CD4-positive, alpha-beta T cell treated with Interleukin-15 for 4 hours (primary cell): Measurements from ENCODE around the gene ANGEL1.

Experiments used
- DNase-seq: peaks from one replicate; pipeline ENCODE4 v3.0.0-alpha.2; 2020; ENCODE audit warnings: low spot score

ANGEL1 gene, protein sequence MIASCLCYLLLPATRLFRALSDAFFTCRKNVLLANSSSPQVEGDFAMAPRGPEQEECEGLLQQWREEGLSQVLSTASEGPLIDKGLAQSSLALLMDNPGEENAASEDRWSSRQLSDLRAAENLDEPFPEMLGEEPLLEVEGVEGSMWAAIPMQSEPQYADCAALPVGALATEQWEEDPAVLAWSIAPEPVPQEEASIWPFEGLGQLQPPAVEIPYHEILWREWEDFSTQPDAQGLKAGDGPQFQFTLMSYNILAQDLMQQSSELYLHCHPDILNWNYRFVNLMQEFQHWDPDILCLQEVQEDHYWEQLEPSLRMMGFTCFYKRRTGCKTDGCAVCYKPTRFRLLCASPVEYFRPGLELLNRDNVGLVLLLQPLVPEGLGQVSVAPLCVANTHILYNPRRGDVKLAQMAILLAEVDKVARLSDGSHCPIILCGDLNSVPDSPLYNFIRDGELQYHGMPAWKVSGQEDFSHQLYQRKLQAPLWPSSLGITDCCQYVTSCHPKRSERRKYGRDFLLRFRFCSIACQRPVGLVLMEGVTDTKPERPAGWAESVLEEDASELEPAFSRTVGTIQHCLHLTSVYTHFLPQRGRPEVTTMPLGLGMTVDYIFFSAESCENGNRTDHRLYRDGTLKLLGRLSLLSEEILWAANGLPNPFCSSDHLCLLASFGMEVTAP

GRCh38 chr14:76812422-76813383, at the start of gene ANGEL1:
ANGEL1 (minus strand) TSS chr14:76812882; CDS start chr14:76812827, 55 bp downstream.
- DNase-seq, result peak; percentile 97

- DNase-seq, result no peak
Observed at GRCh38 chr14:76861574-76862255, 49.0 kb upstream of the ANGEL1 start.

DNA sequence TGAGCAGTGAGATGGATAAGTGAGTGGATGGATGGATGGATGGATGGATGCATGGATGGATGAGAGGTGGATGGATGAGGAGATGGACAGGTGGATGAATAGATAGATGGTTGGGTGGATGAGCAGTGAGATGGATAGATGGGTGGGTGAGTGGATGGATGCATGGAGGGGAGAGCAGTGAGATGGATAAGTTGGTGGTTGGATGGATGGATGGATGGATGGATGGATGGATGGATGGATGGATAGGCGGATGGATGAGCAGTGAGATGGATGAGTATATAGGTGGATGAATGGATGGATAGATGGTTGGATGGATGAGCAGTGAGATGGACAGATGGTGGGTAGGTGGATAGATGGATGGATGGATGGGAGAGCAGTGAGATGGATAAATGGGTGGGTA, 44.1 kb upstream of the ANGEL1 start:
- DNase-seq, result no peak

DNA sequence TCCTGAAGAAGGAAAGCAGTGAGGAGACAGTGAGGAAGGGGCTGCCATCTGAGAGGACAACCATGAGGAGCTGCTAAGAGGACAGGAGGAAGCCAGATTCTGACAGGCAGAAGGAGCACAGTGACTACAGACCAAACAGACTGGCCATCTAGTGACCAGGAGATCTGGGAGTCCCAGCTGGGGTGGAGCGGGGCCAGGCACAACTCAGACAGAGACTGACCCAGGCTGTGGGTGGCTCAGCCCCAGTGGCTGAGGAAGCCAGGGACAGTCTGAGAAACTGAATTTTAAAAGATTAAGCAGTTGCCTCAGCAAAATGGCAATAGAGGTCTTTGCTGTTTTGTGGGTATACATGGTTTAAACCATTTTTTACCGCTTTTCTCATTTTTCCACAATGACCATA, 42.4 kb upstream of the ANGEL1 start:
- DNase-seq, result no peak

- no peak for DNase-seq
Observed at GRCh38 chr14:76848879-76849278, 36.2 kb upstream of the ANGEL1 start.

- DNase-seq, result no peak
Observed at GRCh38 chr14:76846331-76847047, 33.8 kb upstream of the ANGEL1 start.

DNA sequence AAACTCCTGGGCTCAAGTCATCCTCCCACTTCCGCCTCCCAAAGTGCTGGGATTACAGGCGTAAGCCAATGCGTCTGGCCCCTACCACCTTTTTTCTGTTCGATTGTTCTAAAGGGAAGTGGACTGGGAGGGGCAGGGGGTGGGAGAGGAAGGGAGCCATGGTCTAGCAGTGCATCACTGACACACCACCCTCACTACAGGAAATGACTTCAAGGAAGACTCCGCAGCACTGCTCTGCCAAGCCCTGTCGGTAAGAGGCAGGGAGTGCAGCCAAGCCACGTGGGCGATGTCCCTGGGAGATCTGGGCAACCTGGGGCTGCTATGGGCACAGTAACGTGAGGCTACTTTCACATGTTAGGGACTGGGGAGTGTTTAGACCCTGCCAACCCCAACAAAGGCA, 31.5 kb upstream of the ANGEL1 start:
- DNase-seq, result peak; percentile 50

DNA sequence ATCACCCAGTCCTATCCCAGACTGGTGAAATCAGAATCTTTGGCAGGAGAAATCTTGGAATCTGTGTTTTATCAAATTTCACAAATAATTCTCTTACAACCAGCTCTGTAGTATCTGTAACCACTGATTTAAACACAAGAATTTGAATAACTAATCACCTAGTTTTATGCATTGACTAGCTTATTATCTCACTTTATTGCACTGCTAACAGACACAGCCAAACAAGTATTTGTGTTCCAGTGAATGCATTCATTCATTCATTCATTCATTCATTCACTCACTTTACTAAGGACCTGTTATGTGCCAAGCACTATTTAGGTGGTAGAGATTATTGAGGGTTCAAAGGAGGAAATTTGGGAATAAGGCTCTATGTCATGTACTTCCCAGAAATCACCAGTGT, 29.7 kb upstream of the ANGEL1 start:
- no peak for DNase-seq

- DNase-seq, result no peak
Observed at GRCh38 chr14:76837524-76837923, 24.8 kb upstream of the ANGEL1 start.

GRCh38 chr14:76836029-76836630, 23.4 kb upstream of the ANGEL1 start:
- no peak for DNase-seq

- no peak for DNase-seq
Observed at GRCh38 chr14:76834241-76834661, 21.6 kb upstream of the ANGEL1 start.

DNA sequence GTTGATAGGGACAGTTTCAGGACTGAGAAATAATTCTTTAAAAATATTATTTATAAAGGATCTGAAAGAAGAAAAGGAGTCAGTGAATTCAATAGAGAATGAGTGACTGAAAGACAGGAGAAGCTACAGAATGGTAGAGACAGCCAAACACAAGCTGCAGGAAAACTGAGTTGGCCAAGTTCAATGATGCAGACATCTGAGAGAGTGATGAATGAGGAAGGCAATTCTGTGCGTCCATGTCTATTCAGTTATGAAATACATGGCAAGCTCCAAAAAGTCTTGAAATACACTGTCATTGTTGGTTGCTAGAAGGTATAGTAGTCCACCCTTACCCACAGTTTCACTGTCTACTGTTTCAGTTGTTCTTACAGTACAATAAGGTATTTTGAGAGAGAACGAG, 20.3 kb upstream of the ANGEL1 start:
- no peak for DNase-seq

DNA sequence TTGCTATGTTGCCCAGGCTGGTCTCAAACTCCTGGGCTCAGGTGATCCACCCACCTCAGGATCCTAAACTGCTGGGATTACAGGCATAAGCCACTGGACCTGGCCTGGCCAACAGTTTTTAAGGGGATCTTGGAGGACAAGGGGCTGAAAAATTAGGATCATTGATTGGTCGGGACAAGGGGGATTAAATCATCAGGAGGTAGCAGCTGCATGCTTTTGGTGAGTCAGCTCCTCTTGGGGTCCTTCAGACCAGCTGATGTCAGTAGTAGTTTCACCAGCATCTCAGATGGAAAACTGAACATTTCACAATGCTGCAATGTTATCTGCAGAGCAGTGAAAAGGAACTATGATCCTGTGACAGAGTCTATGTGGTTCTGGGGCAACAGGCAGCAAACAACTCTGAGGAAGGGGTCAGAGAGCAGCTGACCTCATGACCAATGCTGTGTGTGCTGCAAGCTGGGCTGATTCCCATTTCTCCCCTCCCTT, 19.9 kb upstream of the ANGEL1 start:
- no peak for DNase-seq

DNA sequence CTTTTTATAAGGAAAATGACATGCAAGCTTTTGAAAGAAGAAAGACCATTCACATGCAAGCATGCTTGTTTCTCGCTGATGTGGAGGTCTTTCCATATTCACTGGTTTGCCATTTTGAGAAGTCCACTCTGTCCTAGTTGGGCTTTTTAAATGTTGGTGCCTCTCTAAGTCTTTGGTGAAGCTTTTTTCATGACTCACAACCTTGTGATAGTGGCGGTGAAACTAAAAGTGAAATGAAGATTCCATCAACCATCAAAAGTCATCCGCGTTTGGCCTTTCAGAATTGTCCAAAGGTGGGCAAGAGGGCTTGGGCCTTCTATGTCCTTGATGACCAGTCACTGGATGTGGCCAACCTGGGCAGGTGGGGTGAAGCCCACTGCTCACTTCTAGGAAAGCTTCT, 17.9 kb upstream of the ANGEL1 start:
- no peak for DNase-seq

GRCh38 chr14:76829650-76830421, 17.2 kb upstream of the ANGEL1 start:
- DNase-seq, result no peak

DNA sequence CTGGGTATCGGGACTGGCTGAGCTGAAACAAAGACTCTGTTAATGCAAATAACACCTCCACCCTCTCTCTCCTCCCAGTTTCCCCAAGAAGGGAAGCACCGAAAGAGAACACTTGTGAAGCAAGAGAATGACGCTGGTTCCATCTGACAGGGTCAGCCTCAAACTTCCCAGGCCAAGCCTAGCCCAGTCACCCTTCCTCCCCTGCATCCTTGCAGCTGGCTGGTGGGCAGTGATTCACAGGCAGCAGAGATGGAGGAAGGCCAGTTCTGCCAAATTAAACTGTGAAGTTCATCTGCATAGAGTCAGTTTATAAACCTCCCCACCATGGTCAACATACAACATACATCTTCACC, 16.3 kb upstream of the ANGEL1 start:
- no peak for DNase-seq

- DNase-seq, result no peak
Observed at GRCh38 chr14:76828339-76829012, 15.8 kb upstream of the ANGEL1 start.

DNA sequence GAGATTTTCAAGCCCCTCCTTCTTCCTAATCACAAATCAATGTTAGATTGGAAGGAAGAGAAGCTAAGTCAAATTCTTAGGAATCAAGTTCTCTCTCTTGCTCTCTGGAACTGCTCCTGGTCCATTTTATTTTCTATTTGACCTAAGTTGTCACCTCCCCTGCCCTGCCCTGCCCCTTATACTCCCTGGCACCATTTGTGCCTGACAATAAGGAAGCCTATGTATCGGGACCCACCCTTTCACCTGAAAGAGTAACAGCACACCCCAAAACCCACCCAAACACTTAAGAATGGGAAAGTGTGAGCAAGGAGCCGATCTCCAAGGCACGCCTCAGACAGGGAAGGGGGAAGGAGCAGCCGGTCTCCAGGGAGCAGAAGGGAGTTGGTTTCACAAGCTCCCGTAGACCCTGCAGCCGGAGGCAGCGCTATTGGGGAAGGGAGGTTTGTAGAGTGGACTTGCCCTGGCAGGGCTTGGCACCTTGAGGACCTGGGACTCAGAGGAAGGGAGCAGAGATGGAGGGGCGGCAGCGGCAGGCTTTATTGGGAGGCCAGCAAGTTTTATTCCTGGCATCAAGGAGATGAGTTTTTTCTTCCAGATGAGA, 15.1 kb upstream of the ANGEL1 start:
- no peak for DNase-seq

- no peak for DNase-seq
Observed at GRCh38 chr14:76826122-76826521, 13.4 kb upstream of the ANGEL1 start, which contains the start of gene LRRC74A. LRRC74A (plus strand) TSS chr14:76826408; CDS start chr14:76826698, 290 bp downstream.
